ENCODE measurements around the gene LAMA2. TPM values are rescaled to one million over a fixed set of nuclear protein-coding genes. Genes with fewer than 3 reads are reported as not detected.

The LAMA2 gene
- total RNA-seq, 1 donor from 2014 or later: 185 TPM

DNA sequence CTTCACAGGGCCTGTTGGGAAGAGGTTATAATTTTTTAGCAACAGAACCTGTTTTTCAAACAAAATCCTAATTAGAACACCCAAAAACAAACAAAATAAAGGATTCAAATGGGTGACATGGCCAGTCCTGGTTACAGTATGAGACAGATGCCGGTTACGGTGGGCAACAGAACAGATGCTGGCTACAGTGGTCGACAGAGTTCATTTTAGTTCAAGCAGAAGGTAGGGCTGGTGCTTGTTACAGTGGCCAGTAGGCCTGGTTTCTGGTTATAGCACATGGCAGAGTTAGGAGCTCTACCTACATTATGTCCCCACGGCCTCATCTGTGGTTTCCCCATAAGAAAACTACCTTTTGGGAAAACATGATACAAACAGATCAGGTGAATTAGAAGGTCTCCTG is 327.7 kb downstream of the LAMA2 start:
- TF ChIP-seq, protein P1, sequence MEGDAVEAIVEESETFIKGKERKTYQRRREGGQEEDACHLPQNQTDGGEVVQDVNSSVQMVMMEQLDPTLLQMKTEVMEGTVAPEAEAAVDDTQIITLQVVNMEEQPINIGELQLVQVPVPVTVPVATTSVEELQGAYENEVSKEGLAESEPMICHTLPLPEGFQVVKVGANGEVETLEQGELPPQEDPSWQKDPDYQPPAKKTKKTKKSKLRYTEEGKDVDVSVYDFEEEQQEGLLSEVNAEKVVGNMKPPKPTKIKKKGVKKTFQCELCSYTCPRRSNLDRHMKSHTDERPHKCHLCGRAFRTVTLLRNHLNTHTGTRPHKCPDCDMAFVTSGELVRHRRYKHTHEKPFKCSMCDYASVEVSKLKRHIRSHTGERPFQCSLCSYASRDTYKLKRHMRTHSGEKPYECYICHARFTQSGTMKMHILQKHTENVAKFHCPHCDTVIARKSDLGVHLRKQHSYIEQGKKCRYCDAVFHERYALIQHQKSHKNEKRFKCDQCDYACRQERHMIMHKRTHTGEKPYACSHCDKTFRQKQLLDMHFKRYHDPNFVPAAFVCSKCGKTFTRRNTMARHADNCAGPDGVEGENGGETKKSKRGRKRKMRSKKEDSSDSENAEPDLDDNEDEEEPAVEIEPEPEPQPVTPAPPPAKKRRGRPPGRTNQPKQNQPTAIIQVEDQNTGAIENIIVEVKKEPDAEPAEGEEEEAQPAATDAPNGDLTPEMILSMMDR (IDR thresholded peaks at IDR 0.05; ENCODE audit: borderline replicate concordance): no peak
- Histone ChIP-seq H3K9me3 (replicated peaks) (no peaks in the 10 kb centered on the region), H3K4me1 (peaks cover 35% of the 10 kb centered on the region), H3K27ac (replicated peaks) (no peak overlapping the region), H3K36me3 (peaks cover 9% of the 10 kb centered on the region), H3K27me3 (ENCODE audit: low read depth) (no peaks in the 10 kb centered on the region), H3K4me3 (no peak overlapping the region)
- intact Hi-C loops (cut with micrococcal nuclease): no loop called here
- no peak for DNase-seq

DNA sequence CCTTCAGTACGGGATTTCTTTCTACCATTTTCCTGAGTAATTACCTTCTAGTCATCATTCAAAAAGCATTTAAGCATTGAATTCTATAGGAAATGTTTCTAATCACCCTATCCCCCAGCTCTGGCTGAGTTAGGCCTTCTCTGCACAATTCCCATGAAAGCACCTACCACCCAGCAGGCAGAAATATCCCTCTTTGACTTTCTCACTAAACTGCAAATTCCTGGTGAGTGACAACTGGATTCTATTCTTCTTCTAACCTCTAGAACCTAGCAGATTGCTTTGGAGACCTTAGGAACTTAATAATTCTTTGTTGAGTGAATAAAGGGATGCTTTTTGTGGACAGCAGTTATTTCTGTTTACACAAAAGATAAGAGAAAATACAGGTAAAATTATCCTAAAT is 328.7 kb downstream of the LAMA2 start:
- intact Hi-C loops (cut with micrococcal nuclease): no loop called here
- no peak for DNase-seq
- peaks cover 9% of the 10 kb centered on the region for H3K36me3 ChIP-seq
- peaks cover 33% of the 10 kb centered on the region for H3K4me1 ChIP-seq
- no peaks in the 10 kb centered on the region for H3K9me3 ChIP-seq (replicated peaks)
- TF ChIP-seq, protein P1 (IDR thresholded peaks at IDR 0.05; ENCODE audit: borderline replicate concordance): no peak
- no peak overlapping the region for H3K4me3 ChIP-seq
- no peaks in the 10 kb centered on the region for H3K27me3 ChIP-seq (ENCODE audit: low read depth)
- no peak overlapping the region for H3K27ac ChIP-seq (replicated peaks)

DNA sequence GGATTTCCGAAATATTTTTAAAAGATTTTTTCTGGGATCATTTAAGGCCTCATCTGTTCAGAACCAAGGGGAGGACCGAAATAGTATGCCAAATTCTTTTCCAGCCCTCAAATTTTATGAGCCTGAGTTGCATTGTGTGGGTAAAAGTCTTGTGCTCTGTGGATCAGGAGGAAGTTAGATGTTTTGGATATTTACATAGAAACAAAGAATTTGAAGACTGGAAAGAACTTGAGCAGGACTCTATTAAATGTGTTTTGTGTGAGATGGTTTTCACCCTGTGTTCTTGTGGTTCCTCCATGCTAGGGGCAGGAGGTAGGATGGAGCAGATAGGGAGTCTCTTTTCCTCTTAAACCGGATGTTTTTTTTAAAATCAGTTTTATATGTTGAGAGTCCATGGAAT is 329.1 kb downstream of the LAMA2 start:
- intact Hi-C loops (cut with micrococcal nuclease): no loop called here
- Histone ChIP-seq H3K27ac (replicated peaks) (no peak overlapping the region), H3K36me3 (peaks cover 12% of the 10 kb centered on the region)

DNA sequence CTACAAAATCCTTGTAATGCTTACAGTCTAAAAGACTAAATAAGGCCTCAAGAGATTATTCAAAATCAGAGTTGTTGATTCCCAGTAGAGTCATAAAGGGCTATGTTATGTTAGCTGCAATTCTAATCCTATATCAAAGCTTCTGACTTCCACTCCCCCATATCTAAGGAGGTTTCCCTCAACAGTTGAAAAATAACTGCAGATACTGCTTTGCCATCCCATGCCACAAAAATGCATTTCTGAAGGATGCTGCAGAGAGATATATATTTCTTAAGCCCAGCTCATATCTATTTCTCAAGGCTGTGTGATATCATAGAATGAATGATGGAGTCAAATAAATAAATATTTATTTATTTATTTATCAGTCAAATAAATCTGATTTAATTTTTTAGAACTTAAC is 332.3 kb downstream of the LAMA2 start:
- intact Hi-C loops (cut with micrococcal nuclease): no loop called here

More for the DNA sequence above, 329.1 kb downstream of the LAMA2 start:
- Histone ChIP-seq H3K4me1 (peaks cover 33% of the 10 kb centered on the region), H3K9me3 (replicated peaks) (no peaks in the 10 kb centered on the region), H3K4me3 (no peak overlapping the region), H3K27me3 (ENCODE audit: low read depth) (no peaks in the 10 kb centered on the region)
- no peak for DNase-seq
- TF ChIP-seq, protein P1 (IDR thresholded peaks at IDR 0.05; ENCODE audit: borderline replicate concordance): no peak

DNA sequence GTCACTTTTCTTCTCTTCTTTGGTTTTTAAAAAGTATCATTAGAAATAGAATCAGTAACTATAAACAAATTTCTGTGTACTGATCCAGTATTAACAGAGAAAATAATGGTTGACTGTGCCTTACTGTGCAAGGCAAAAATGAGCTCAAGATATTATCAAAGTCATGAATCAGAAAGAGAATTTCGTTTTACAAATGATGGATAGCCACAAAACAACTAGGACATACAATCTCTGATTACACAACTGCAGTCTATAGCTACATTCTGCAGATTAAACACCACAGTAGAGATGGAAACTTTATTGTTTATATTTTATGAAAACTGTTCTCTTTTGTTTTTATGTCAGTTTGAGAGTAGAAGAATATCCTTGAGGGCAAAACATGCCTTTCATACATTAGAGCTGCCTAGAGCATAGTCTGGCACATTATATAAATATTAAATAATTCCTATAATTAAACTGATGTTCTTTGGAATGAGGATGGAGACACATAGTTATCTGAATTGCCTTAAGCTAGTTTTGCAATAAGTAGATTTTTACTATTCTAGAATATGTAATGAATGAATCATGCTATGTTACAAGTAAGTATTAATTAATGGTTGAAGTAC is 333.1 kb downstream of the LAMA2 start:
- no peaks in the 10 kb centered on the region for H3K9me3 ChIP-seq (replicated peaks)
- peaks cover 13% of the 10 kb centered on the region for H3K36me3 ChIP-seq
- no peak overlapping the region for H3K27ac ChIP-seq (replicated peaks)
- no peak for DNase-seq
- H3K4me3 ChIP-seq: no peak overlapping the region
- TF ChIP-seq, protein P1 (IDR thresholded peaks at IDR 0.05; ENCODE audit: borderline replicate concordance): no peak
- intact Hi-C loops (cut with micrococcal nuclease): no loop called here
- no peaks in the 10 kb centered on the region for H3K27me3 ChIP-seq (ENCODE audit: low read depth)
- H3K4me1 ChIP-seq: peaks cover 18% of the 10 kb centered on the region

More for the DNA sequence above, 332.3 kb downstream of the LAMA2 start:
- H3K4me3 ChIP-seq: no peak overlapping the region
- H3K4me1 ChIP-seq: peaks cover 18% of the 10 kb centered on the region
- H3K27me3 ChIP-seq (ENCODE audit: low read depth): no peaks in the 10 kb centered on the region
- H3K27ac ChIP-seq (replicated peaks): no peak overlapping the region
- no peak for DNase-seq
- peaks cover 17% of the 10 kb centered on the region for H3K36me3 ChIP-seq
- H3K9me3 ChIP-seq (replicated peaks): no peaks in the 10 kb centered on the region
- TF ChIP-seq, protein P1 (IDR thresholded peaks at IDR 0.05; ENCODE audit: borderline replicate concordance): no peak
